WTC11 (cell line): ENCODE results near the gene CD164L2. TPM values are rescaled to one million over a fixed set of nuclear protein-coding genes. Genes with fewer than 3 reads are reported as not detected.

Experiments
- ATF2 ChIP-seq: sonication (generic); formaldehyde crosslinking; IDR thresholded peaks from 2 replicates; pipeline ENCODE4 v1.8.1; 2022; ENCODE audit warnings: low read depth, missing genetic modification reagents, borderline replicate concordance
- ATF3 ChIP-seq: sonication (generic); formaldehyde crosslinking; conservative IDR thresholded peaks from 2 replicates; pipeline ENCODE4 v1.8.1; 2022; ENCODE audit warnings: mild to moderate bottlenecking, missing genetic modification reagents
- CBFB ChIP-seq: sonication (generic); formaldehyde crosslinking; IDR thresholded peaks from 2 replicates; pipeline ENCODE4 v1.8.1; 2022; ENCODE audit warnings: mild to moderate bottlenecking, low read depth, missing genetic modification reagents
- CREB1 ChIP-seq: sonication (generic); formaldehyde crosslinking; IDR thresholded peaks from 2 replicates; pipeline ENCODE4 v1.8.0; 2023; ENCODE audit warnings: mild to moderate bottlenecking, missing genetic modification reagents
- E2F4 ChIP-seq: sonication (generic); formaldehyde crosslinking; IDR thresholded peaks from 2 replicates; pipeline ENCODE4 v1.8.1; 2022; ENCODE audit warnings: low read depth, mild to moderate bottlenecking, moderate library complexity, missing genetic modification reagents, borderline replicate concordance
- E2F5 ChIP-seq: sonication (generic); formaldehyde crosslinking; IDR thresholded peaks from 2 replicates; pipeline ENCODE4 v1.8.1; 2022; ENCODE audit warnings: mild to moderate bottlenecking, moderate library complexity, missing genetic modification reagents
- GRHL2 ChIP-seq: fragments of 250-450 bp; sonication (Bioruptor Pico); IDR thresholded peaks from 2 replicates; pipeline ENCODE4 v1.8.0; 2022; ENCODE audit warnings: mild to moderate bottlenecking, moderate library complexity; ENCODE audit not compliant: insufficient replicate concordance, severe bottlenecking
- GTF2I ChIP-seq: fragments of 250-450 bp; sonication (Bioruptor Pico); conservative IDR thresholded peaks from 2 replicates; pipeline ENCODE4 v1.4.0; 2021; ENCODE audit warnings: mild to moderate bottlenecking
- HMGXB4 ChIP-seq: sonication (generic); formaldehyde crosslinking; IDR thresholded peaks from 2 replicates; pipeline ENCODE4 v1.8.1; 2023; ENCODE audit warnings: mild to moderate bottlenecking, moderate library complexity, missing genetic modification reagents
- NFYB ChIP-seq: sonication (generic); formaldehyde crosslinking; conservative IDR thresholded peaks from 2 replicates; pipeline ENCODE4 v1.8.0; 2022; ENCODE audit warnings: low read depth, missing genetic modification reagents
- OVOL2 ChIP-seq: fragments of 250-450 bp; sonication (Bioruptor Pico); IDR thresholded peaks from 2 replicates; pipeline ENCODE4 v1.9.0; 2021; ENCODE audit warnings: mild to moderate bottlenecking, borderline replicate concordance
- PRDM15 ChIP-seq: sonication (generic); formaldehyde crosslinking; IDR thresholded peaks from 2 replicates; pipeline ENCODE4 v1.8.0; 2022; ENCODE audit warnings: missing genetic modification reagents
- RELA ChIP-seq: sonication (generic); formaldehyde crosslinking; IDR thresholded peaks from 2 replicates; pipeline ENCODE4 v1.8.1; 2022; ENCODE audit warnings: missing genetic modification reagents, mild to moderate bottlenecking, borderline replicate concordance
- RORB ChIP-seq: fragments of 250-450 bp; sonication (Bioruptor Pico); IDR thresholded peaks from 2 replicates; pipeline ENCODE4 v1.9.0; 2021; ENCODE audit warnings: mild to moderate bottlenecking
- TCF7 ChIP-seq: sonication (generic); formaldehyde crosslinking; IDR thresholded peaks from 2 replicates; pipeline ENCODE4 v1.8.0; 2022; ENCODE audit warnings: mild to moderate bottlenecking, low read depth, missing genetic modification reagents, moderate library complexity
- USF1 ChIP-seq: sonication (generic); formaldehyde crosslinking; IDR thresholded peaks from 2 replicates; pipeline ENCODE4 v1.8.0; 2022; ENCODE audit warnings: mild to moderate bottlenecking, missing genetic modification reagents
- USF2 ChIP-seq: sonication (generic); formaldehyde crosslinking; IDR thresholded peaks from 2 replicates; pipeline ENCODE4 v1.8.1; 2023; ENCODE audit warnings: mild to moderate bottlenecking, missing genetic modification reagents, moderate library complexity
- ZMAT4 ChIP-seq: fragments of 250-450 bp; sonication (Bioruptor Pico); IDR thresholded peaks from 2 replicates; pipeline ENCODE4 v1.9.0; 2021; ENCODE audit warnings: mild to moderate bottlenecking
- ZNF121 ChIP-seq: sonication (generic); formaldehyde crosslinking; IDR thresholded peaks from 2 replicates; pipeline ENCODE4 v1.8.0; 2023; ENCODE audit warnings: missing genetic modification reagents
- ZNF232 ChIP-seq: sonication (generic); formaldehyde crosslinking; IDR thresholded peaks from 2 replicates; pipeline ENCODE4 v1.8.0; 2022; ENCODE audit warnings: mild to moderate bottlenecking, missing genetic modification reagents
- ZNF263 ChIP-seq: sonication (generic); formaldehyde crosslinking; IDR thresholded peaks from 2 replicates; pipeline ENCODE4 v1.8.1; 2022; ENCODE audit warnings: low read depth, mild to moderate bottlenecking, moderate library complexity, missing genetic modification reagents
- ZNF423 ChIP-seq: fragments of 250-450 bp; sonication (Bioruptor Pico); IDR thresholded peaks from 2 replicates; pipeline ENCODE4 v2.1.2; 2022; ENCODE audit warnings: mild to moderate bottlenecking, moderate library complexity
- ZNF425 ChIP-seq: fragments of 250-450 bp; sonication (Bioruptor Pico); conservative IDR thresholded peaks from 2 replicates; pipeline ENCODE4 v1.9.0; 2021; ENCODE audit warnings: mild to moderate bottlenecking
- ZNF671 ChIP-seq: fragments of 250-450 bp; sonication (Bioruptor Pico); IDR thresholded peaks from 2 replicates; pipeline ENCODE4 v1.8.0; 2021; ENCODE audit warnings: mild to moderate bottlenecking
- total RNA-seq: library from RNA; stranded (reverse); gene quantifications from 3 replicates; pipeline ENCODE4 v1.2.3, GENCODE V29; 2021

Gene CD164L2
- total RNA-seq, 1 experiment from 2014 or later: 5.5 TPM

GRCh38 chr1:27349784-27350662, 33.1 kb downstream of the CD164L2 start (continued):
- TF ChIP-seq E2F5 (CRISPR knock-in tag) (peak; percentile 94), GRHL2 (no peak), ATF2 (CRISPR knock-in tag) (peak; percentile 56; the same call in 1 of the 2 replicates), ATF3 (CRISPR knock-in tag) (no peak), CREB1 (no peak), OVOL2 (CRISPR knock-in tag) (no peak), PRDM15 (CRISPR knock-in tag) (peak; percentile 79), ZNF232 (peak; percentile 81; the same call in 1 of the 2 replicates), HMGXB4 (CRISPR knock-in tag) (peak; percentile 32), ZNF425 (CRISPR knock-in tag) (no peak), USF2 (peak; percentile 88), ZNF121 (CRISPR knock-in tag) (peak; percentile 34; the same call in 1 of the 2 replicates), ZMAT4 (no peak), RORB (CRISPR knock-in tag) (no peak), ZNF671 (CRISPR knock-in tag) (no peak), NFYB (CRISPR knock-in tag) (peak; percentile 82), RELA (CRISPR knock-in tag) (peak; percentile 88; the same call in 1 of the 2 replicates), TCF7 (CRISPR knock-in tag) (peak; percentile 84), CBFB (CRISPR knock-in tag) (no peak; the same call in none of the 2 replicates), ZNF423 (CRISPR knock-in tag) (no peak), USF1 (peak; percentile 75), ZNF263 (peak; percentile 75), GTF2I (CRISPR knock-in tag) (no peak), E2F4 (CRISPR knock-in tag) (peak; percentile 84; the same call in 1 of the 2 replicates)
